Gastrocnemius medialis (tissue), 4 donors: ENCODE results near the gene CUTC. TPM values are rescaled to one million over a fixed set of nuclear protein-coding genes. Genes with fewer than 3 reads are reported as not detected.

ENCODE experiments used
- ATAC-seq, 2 donors: fragments of 150-250 bp; one replicate each; pipeline ENCODE4 v1.9.1; 2016
- DNase-seq, 2 donors: peaks; one replicate each; pipeline ENCODE4 v3.0.0-alpha.2; 2019
- H3K27ac ChIP-seq, 4 donors: fragments of 200-600 bp; sonication (generic); 1 replicate in 1 of 4; 2 replicates in 3 of 4; pipeline ENCODE4 v1.5.1; 2016 to 2018; ENCODE audit warnings: mild to moderate bottlenecking in 2 of 4, moderate library complexity in 1 of 4
- H3K27me3 ChIP-seq, 3 donors: fragments of 200-600 bp; sonication (generic) in 2 of 3; 1 replicate in 1 of 3; 2 replicates in 2 of 3; pipeline versions ENCODE4 v1.5.1 to v1.6.0; 2016 to 2019; ENCODE audit warnings: mild to moderate bottlenecking in 1 of 3, moderate library complexity in 1 of 3
- H3K36me3 ChIP-seq, 2 donors: fragments of 200-600 bp; sonication (generic) in 1 of 2; one replicate each; pipeline ENCODE4 v1.5.1; 2017 to 2018
- H3K4me1 ChIP-seq, 2 donors: fragments of 200-600 bp; sonication (generic) in 1 of 2; one replicate each; pipeline ENCODE4 v1.5.1; 2016 to 2017; ENCODE audit warnings: mild to moderate bottlenecking in 2 of 2
- H3K4me3 ChIP-seq, 4 donors: fragments of 200-600 bp; sonication (generic) in 3 of 4; 1 replicate in 1 of 4; 2 replicates in 3 of 4; pipeline ENCODE4 v1.5.1; 2016 to 2019; ENCODE audit warnings: mild to moderate bottlenecking in 2 of 4
- H3K9me3 ChIP-seq, 3 donors: fragments of 200-600 bp; sonication (generic) in 2 of 3; 1 replicate in 1 of 3; 2 replicates in 2 of 3; pipeline ENCODE4 v1.5.1; 2016 to 2019
- POLR2A ChIP-seq, 2 donors: fragments of 450-650 bp; IDR thresholded peaks; one replicate each; pipeline ENCODE4 v1.6.1; 2017; ENCODE audit warnings: antibody characterized with exemption in 2 of 2, mild to moderate bottlenecking in 2 of 2, moderate library complexity in 2 of 2
- in situ Hi-C, 4 donors: fragments of 200-750 bp; cut with MboI; loops; one replicate each; pipeline versions ENCODE4 v1.15.0 to v1.8.0; 2017; ENCODE audit warnings: low sequenced_read_pairs in 4 of 4
- intact Hi-C: fragments of 100-400 bp; cut with DNase I; formaldehyde crosslinking; loops from one replicate; pipeline ENCODE4 v1.15.1; 2023; ENCODE audit warnings: low total_unique reads
- total RNA-seq, 4 donors: library from RNA; depleted of rRNA; stranded (reverse); fragments of >200 nt; gene quantifications; one replicate each; pipeline versions ENCODE4 v1.1.0 to v1.2.3, GENCODE V29; 2016
- TF ChIP-seq, protein P1 (sequence below), 5 experiments: fragments of 450-650 bp in 3 of 5; fragments of 200-600 bp in 2 of 5; sonication (generic) in 2 of 5; IDR thresholded peaks in 4 of 5; conservative IDR thresholded peaks in 1 of 5; 1 replicate in 4 of 5; 2 replicates in 1 of 5; pipeline ENCODE4 v1.5.1; 2016 to 2019; ENCODE audit warnings: antibody characterized with exemption in 5 of 5, mild to moderate bottlenecking in 3 of 5, moderate library complexity in 3 of 5

CUTC gene
- total RNA-seq, 4 donors from 2014 or later, result 85.2 to 172 (median 126) TPM

GRCh38 chr10:99785646-99786045, 53.6 kb downstream of the CUTC start:
- Histone ChIP-seq H3K27me3 (no peaks in the 10 kb centered on the region), H3K4me3 (no peak overlapping the region), H3K4me1 (peaks cover 13 to 21% of the 10 kb centered on the region in 2 donors), H3K9me3 (no peaks in the 10 kb centered on the region), H3K36me3 (no peaks in the 10 kb centered on the region), H3K27ac (no peak overlapping the region)
- no peak for ATAC-seq
- DNase-seq, result no peak
- in situ Hi-C loops, result no loop called here
- intact Hi-C loops, result no loop called here
- TF ChIP-seq, protein P1, sequence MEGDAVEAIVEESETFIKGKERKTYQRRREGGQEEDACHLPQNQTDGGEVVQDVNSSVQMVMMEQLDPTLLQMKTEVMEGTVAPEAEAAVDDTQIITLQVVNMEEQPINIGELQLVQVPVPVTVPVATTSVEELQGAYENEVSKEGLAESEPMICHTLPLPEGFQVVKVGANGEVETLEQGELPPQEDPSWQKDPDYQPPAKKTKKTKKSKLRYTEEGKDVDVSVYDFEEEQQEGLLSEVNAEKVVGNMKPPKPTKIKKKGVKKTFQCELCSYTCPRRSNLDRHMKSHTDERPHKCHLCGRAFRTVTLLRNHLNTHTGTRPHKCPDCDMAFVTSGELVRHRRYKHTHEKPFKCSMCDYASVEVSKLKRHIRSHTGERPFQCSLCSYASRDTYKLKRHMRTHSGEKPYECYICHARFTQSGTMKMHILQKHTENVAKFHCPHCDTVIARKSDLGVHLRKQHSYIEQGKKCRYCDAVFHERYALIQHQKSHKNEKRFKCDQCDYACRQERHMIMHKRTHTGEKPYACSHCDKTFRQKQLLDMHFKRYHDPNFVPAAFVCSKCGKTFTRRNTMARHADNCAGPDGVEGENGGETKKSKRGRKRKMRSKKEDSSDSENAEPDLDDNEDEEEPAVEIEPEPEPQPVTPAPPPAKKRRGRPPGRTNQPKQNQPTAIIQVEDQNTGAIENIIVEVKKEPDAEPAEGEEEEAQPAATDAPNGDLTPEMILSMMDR (IDR thresholded peaks at IDR 0.05 in 4 of 5, conservative IDR thresholded peaks at IDR 0.05 in 1 of 5), result no peak
- TF ChIP-seq POLR2A (IDR thresholded peaks at IDR 0.05), result no peak

DNA sequence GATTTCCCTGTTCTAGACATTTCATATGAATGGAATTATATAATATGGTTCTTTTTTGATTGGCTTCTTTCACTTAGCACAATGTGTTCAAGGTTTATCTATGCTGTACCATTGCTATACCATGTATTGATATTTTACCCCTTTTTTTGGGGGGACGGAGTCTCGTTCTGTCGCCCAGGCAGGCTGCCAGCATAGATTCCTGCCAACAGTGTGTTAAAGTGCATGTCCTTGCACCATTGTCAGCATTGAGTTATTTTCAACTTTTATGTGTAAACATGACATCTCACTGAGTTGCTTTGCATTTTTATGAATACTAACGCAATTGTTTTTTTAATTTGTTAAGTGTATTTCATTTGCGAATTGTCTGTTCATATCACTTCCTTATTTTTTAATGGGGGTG, 55.3 kb downstream of the CUTC start:
- DNase-seq, result no peak
- intact Hi-C loops, result no loop called here
- in situ Hi-C loops, result no loop called here
- no peak for ATAC-seq
- Histone ChIP-seq H3K4me3 (no peak overlapping the region), H3K4me1 (peaks cover 9 to 21% of the 10 kb centered on the region in 2 donors), H3K9me3 (no peaks in the 10 kb centered on the region), H3K27me3 (no peaks in the 10 kb centered on the region), H3K27ac (no peak overlapping the region), H3K36me3 (peaks cover 0 to 4% of the 10 kb centered on the region in 2 donors)
- TF ChIP-seq, protein P1 (IDR thresholded peaks at IDR 0.05 in 4 of 5, conservative IDR thresholded peaks at IDR 0.05 in 1 of 5), result no peak
- no peak for TF ChIP-seq POLR2A (IDR thresholded peaks at IDR 0.05)

- Histone ChIP-seq H3K27ac (peak overlapping the region in 3 of 4 donors; percentile 16 to 32 (median 29)), H3K36me3 (peaks cover 0 to 9% of the 10 kb centered on the region in 2 donors), H3K27me3 (no peaks in the 10 kb centered on the region), H3K4me1 (peaks cover 9 to 21% of the 10 kb centered on the region in 2 donors), H3K4me3 (no peak overlapping the region), H3K9me3 (no peaks in the 10 kb centered on the region)
- TF ChIP-seq POLR2A (IDR thresholded peaks at IDR 0.05), result no peak
- TF ChIP-seq, protein P1 (IDR thresholded peaks at IDR 0.05 in 4 of 5, conservative IDR thresholded peaks at IDR 0.05 in 1 of 5), result no peak
- in situ Hi-C loops (no loop called here), intact Hi-C loops (no loop called here)
- ATAC-seq (no peak), DNase-seq (no peak)
These were observed 55.9 kb downstream of the CUTC start for GRCh38 chr10:99787782-99788445.

DNA sequence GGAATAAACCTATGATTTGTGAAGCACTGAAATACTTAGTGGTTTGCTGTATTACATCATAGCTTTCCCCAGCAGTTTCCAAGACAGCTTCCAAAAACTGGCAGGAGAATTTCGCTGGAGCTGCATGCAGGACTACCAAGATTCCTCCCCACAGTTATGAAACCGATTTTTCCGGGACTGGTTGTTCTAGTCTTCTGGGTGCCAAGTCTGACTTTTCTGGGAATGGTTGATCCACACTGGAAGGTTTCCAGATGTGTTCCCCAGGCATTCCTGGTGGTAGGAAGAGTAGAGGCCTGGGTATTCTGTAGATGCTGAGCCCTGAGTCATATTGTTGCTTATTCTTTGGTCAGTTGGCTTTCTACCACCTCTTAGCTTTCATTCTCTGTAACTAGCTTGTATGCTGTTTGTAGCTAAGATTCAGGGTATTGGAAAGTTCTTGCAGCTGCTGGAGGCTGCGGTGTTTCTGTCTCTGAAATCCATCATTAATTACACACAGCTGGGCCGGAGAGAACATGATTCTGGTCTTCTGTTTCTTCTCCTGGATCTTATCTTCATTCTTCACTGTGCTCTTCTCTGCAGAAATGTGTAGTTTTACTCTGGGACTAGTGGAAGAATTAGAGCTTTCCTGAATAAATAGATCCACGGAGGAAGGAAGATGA, 56.7 kb downstream of the CUTC start:
- Histone ChIP-seq H3K9me3 (no peaks in the 10 kb centered on the region), H3K4me3 (no peak overlapping the region), H3K36me3 (peaks cover 0 to 9% of the 10 kb centered on the region in 2 donors), H3K27ac (peak overlapping the region; percentile 5 to 52 (median 20)), H3K4me1 (peaks cover 9 to 21% of the 10 kb centered on the region in 2 donors), H3K27me3 (no peaks in the 10 kb centered on the region)
- in situ Hi-C loops (no loop called here), intact Hi-C loops (no loop called here)
- DNase-seq (peak; percentile 45 to 71), ATAC-seq (peak; percentile 76 to 88)
- TF ChIP-seq POLR2A (IDR thresholded peaks at IDR 0.05), result no peak
- TF ChIP-seq, protein P1 (IDR thresholded peaks at IDR 0.05 in 4 of 5, conservative IDR thresholded peaks at IDR 0.05 in 1 of 5), result no peak
